Measurements from ENCODE around the gene PSORS1C2. TPM values are rescaled to one million over a fixed set of nuclear protein-coding genes. Genes with fewer than 3 reads are reported as not detected.
"Not testable (repeated sequence)": the region's sequence is repeated elsewhere in the genome, so short reads cannot be mapped to it uniquely, and the experiment has no call there.

Gene PSORS1C2
- under 1 TPM in 1 of 4 donors, not detected in 3; 0.91 TPM for total RNA-seq

DNA sequence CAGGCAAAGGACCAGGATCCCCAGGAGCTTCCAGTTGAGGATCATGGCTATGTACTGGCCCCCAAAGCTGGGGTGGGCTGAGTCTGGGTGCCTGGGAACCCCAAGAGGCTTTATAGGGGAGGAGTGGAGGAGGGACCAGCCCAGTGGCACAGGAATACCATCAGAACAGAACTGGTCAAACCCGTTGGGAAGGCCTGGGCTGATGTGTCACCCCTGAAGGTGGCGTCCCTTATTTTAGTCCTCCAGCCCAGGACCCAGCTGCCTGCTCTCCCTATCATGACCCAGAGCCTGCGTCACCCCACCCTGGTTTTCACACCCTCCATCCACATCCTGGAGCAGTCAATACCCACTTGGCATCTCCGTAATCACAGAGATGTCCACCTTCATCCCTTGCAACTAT, at the start of gene PSORS1C2:
TSS of gene PSORS1C2 (minus strand) at position 85 of the 400 bp plus-strand sequence. CDS start at position 45, 40 bp downstream.
- intact Hi-C loops (cut with DNase I): loop anchor here (5.0 kb wide), 2 partner anchors 53 to 228 kb away; no protein-coding TSS in a partner anchor
- no peaks in the 10 kb centered on the region for H3K27me3 ChIP-seq
- peak within 1 kb of the TSS in 1 of 4 donors; percentile 63 for H3K27ac ChIP-seq
- 53 to 62% methylated on average over 3 to 4 of the region's 4 CpGs for WGBS, 2 donors
- H3K36me3 ChIP-seq: peaks cover 0 to 19% (median 0%) of the 10 kb centered on the region in 3 donors
- peak within 1 kb of the TSS in 2 of 4 donors; percentile 28 to 57 for H3K4me3 ChIP-seq
- H3K9me3 ChIP-seq: no peaks in the 10 kb centered on the region
- H3K4me1 ChIP-seq: peaks cover 4 to 42% (median 7%) of the 10 kb centered on the region in 3 donors
- no peak for TF ChIP-seq POLR2A (IDR thresholded peaks at IDR 0.05)
- TF ChIP-seq CTCF (IDR thresholded peaks at IDR 0.05): no peak
- no peak for DNase-seq

DNA sequence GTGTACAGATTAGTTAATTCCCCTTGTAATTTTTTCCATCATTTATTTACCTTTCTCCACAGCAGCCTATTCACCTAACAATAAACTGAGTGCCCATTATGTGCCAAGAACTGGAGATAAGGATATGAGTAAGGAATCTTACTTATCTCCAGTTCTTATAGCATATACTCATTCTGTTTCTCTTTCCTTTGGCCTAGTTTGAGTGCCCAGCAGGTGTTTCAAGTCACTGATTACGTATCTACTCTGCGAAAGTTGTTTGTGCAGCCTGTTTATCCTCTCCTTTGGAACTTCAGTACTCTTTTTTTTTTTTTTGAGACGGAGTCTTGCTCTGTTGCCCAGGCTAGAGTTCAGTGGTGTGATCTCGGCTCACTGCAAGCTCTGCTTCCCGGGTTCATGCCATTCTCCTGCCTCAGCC, 48.9 kb upstream of the PSORS1C2 start:
- no peaks in the 10 kb centered on the region for H3K36me3 ChIP-seq
- no peaks in the 10 kb centered on the region for H3K27me3 ChIP-seq
- TF ChIP-seq POLR2A (IDR thresholded peaks at IDR 0.05): no peak
- no peak for TF ChIP-seq CTCF (IDR thresholded peaks at IDR 0.05)
- DNase-seq: no peak
- H3K9me3 ChIP-seq: no peaks in the 10 kb centered on the region
- H3K27ac ChIP-seq: no peak overlapping the region
- H3K4me1 ChIP-seq: peaks cover 0 to 41% (median 0%) of the 10 kb centered on the region in 3 donors
- WGBS, 2 donors: 82 to 94% methylated on average over 5 of the region's 5 CpGs
- intact Hi-C loops (cut with DNase I): no loop called here
- no peak overlapping the region for H3K4me3 ChIP-seq

GRCh38 chr6:31186052-31186734, 47.3 kb upstream of the PSORS1C2 start:
- DNase-seq: no peak

DNA sequence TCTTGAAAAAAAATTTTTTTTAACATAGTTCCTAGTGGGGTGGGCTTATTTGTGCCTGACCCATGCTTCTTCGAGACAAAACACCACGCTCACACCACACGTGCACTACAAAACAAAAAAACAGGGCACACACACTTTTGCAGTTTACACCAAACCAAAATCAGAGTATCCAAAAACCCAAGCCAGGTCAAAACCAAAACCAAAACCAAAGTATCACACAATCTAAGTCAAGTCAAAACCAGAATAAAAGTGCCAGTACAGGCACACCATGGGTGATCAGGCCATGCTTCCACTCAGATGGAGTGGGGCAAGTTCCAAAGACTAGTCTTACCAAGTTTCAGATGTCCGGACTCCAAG, 46.8 kb upstream of the PSORS1C2 start:
- intact Hi-C loops (cut with DNase I); H3K27me3 ChIP-seq; H3K9me3 ChIP-seq; DNase-seq; H3K36me3 ChIP-seq: not testable (repeated sequence)
- Histone ChIP-seq H3K27ac (peak overlapping the region; percentile 83 to 95 (median 90)), H3K4me3 (peak overlapping the region; percentile 16 to 56 (median 38)), H3K4me1 (peaks cover 0 to 41% (median 0%) of the 10 kb centered on the region in 3 donors)
- WGBS, 2 donors: 36 to 53% methylated on average over 3 to 4 of the region's 4 CpGs
- TF ChIP-seq POLR2A (IDR thresholded peaks at IDR 0.05): peak in 1 of 4 donors; percentile 12

More at GRCh38 chr6:31186052-31186734, 47.3 kb upstream of the PSORS1C2 start:
- H3K4me1 ChIP-seq: peaks cover 0 to 41% (median 0%) of the 10 kb centered on the region in 3 donors
- H3K27me3 ChIP-seq: no peaks in the 10 kb centered on the region
- peak overlapping the region; percentile 83 to 95 (median 90) for H3K27ac ChIP-seq
- H3K4me3 ChIP-seq: peak overlapping the region; percentile 16 to 56 (median 38)
- TF ChIP-seq CTCF (IDR thresholded peaks at IDR 0.05) (no peak), POLR2A (IDR thresholded peaks at IDR 0.05) (peak in 1 of 4 donors; percentile 3)
- no peaks in the 10 kb centered on the region for H3K36me3 ChIP-seq
- H3K9me3 ChIP-seq: no peaks in the 10 kb centered on the region
- intact Hi-C loops (cut with DNase I): no loop called here
- WGBS, 2 donors: 27 to 53% methylated on average over 13 of the region's 24 CpGs

DNA sequence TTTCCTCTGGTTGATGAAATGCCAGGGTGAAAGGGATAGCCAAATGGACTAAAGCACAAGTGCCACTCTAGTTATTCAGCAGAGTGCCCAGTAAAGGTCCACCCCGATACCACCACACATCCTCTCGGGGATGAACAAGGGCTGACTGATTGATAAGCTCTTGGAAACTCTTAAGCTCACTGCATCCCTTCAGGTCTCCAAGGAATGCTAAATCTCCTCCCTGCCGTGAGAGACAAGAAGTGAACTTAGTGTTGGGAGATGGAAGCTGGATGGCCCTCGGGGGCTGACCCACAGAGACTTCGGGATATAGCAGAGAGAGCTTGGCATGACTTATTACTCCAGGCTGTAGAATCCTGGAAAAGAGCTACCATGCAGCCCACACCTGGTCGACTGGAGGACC, 45.0 kb upstream of the PSORS1C2 start:
- H3K27ac ChIP-seq; H3K27me3 ChIP-seq; H3K36me3 ChIP-seq; H3K9me3 ChIP-seq; H3K4me3 ChIP-seq; intact Hi-C loops (cut with DNase I); DNase-seq: not testable (repeated sequence)
- 46 to 61% methylated on average over 5 to 6 of the region's 6 CpGs for WGBS, 2 donors
- peaks cover 0 to 40% (median 0%) of the 10 kb centered on the region in 3 donors for H3K4me1 ChIP-seq

DNA sequence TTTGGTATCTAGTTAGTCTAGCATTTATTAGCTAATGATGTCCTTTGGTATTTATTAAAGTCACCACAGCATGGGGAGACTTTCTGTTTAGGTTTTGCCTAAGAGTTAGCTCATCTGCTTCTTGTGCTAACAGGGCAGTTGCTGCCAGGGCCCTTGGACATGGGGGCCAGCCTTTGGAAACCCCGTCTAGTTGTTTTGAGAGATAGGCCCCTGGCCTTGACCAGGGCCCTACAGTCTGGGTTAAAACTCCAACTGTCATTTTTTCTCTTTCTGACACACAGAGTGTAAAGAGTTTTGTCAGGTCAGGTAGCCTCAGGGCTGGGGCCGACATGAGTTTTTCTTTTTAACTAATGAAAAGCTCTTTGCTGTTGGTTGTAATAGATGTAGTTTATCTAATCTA, 44.4 kb upstream of the PSORS1C2 start:
- H3K27ac ChIP-seq; H3K9me3 ChIP-seq; H3K36me3 ChIP-seq; H3K4me3 ChIP-seq; intact Hi-C loops (cut with DNase I); H3K27me3 ChIP-seq; DNase-seq: not testable (repeated sequence)
- WGBS, 2 donors: 77 to 93% methylated on average over 2 of the region's 2 CpGs
- H3K4me1 ChIP-seq: peaks cover 0 to 44% (median 0%) of the 10 kb centered on the region in 3 donors
